Ovary (tissue), 9 donors: Measurements from ENCODE around the gene RUNX1. TPM values are rescaled to one million over a fixed set of nuclear protein-coding genes. Genes with fewer than 3 reads are reported as not detected.

Experiments used
- DNase-seq, 5 donors: peaks; one replicate each; pipeline ENCODE4 v3.0.0-alpha.2; 2019 to 2020
- H3K27ac ChIP-seq, 2 donors: fragments of 200-600 bp; one replicate each; pipeline versions ENCODE4 v1.5.1 to v1.8.0; 2019 to 2022
- H3K27me3 ChIP-seq: fragments of 200-600 bp; one replicate; pipeline ENCODE4 v1.8.0; 2022
- H3K36me3 ChIP-seq: fragments of 200-600 bp; sonication (generic); one replicate; pipeline ENCODE4 v1.5.1; 2019
- H3K4me1 ChIP-seq: one replicate; pipeline ENCODE4 v1.8.1; 2013; ENCODE audit warnings: mild to moderate bottlenecking, moderate library complexity; ENCODE audit not compliant: insufficient read depth
- H3K4me3 ChIP-seq: fragments of 200-600 bp; sonication (generic); one replicate; pipeline ENCODE4 v1.5.1; 2017
- H3K9me3 ChIP-seq, 2 donors: fragments of 200-600 bp in 1 of 2; sonication (generic) in 1 of 2; one replicate each; pipeline versions ENCODE4 v1.5.1 to v1.8.1; 2013 to 2019; ENCODE audit warnings: mild to moderate bottlenecking in 1 of 2, moderate library complexity in 1 of 2
- CTCF ChIP-seq, 3 donors: fragments of 450-650 bp in 2 of 3; fragments of 200-600 bp in 1 of 3; IDR thresholded peaks; one replicate each; pipeline versions ENCODE4 v1.5.1 to v1.8.0; 2016 to 2022; ENCODE audit warnings: antibody characterized with exemption in 3 of 3, mild to moderate bottlenecking in 1 of 3
- EP300 ChIP-seq: sonication (generic); formaldehyde crosslinking; IDR thresholded peaks from one replicate; pipeline ENCODE4 v1.6.1; 2017; ENCODE audit warnings: antibody characterized with exemption
- POLR2A ChIP-seq: fragments of 450-650 bp; IDR thresholded peaks from one replicate; pipeline ENCODE4 v1.6.1; 2017; ENCODE audit warnings: antibody characterized with exemption, mild to moderate bottlenecking, moderate library complexity
- WGBS, 3 donors: extraction: QIAGEN DNeasy Blood & Tissue Kit in 1 of 3; methylation state at CpG; one replicate each; pipeline versions ENCODE4 v1.1.5 to v1.1.7; 2013 to 2017; 5-methylcytosine and 5-hydroxymethylcytosine counted together
- intact Hi-C, 4 donors: fragments of 100-400 bp; cut with DNase I; formaldehyde crosslinking; loops; one replicate each; pipeline versions ENCODE4 v1.11.0 to v1.15.1; 2022 to 2023
- polyA plus RNA-seq, 2 donors: library from polyadenylated mRNA; stranded (reverse); fragments of 200-250 nt in 1 of 2; fragments of 350-450 nt in 1 of 2; fragmentation: Illumina TruSeq in 1 of 2; extraction: RNeasy Lipid Tissue Mini Kit (QIAGEN cat#74804) in 1 of 2; gene quantifications; one replicate each; pipeline ENCODE4 v1.2.3, GENCODE V29; 2013 to 2014
- total RNA-seq, 7 donors: library from RNA; depleted of rRNA in 2 of 7; stranded (reverse); fragments of >200 nt in 2 of 7; fragmentation: NEBNext Ultra II Directional in 3 of 7; extraction: Animal tissue kit (Norgen Biotek cat#: 25700) in 3 of 7; gene quantifications; one replicate each; pipeline versions ENCODE4 v1.1.0 to v1.2.4, GENCODE V29; 2016 to 2023
- donor health status: DM: no; HTN: no; CAD: no; lungs with moderate emphysema.
- donor health status: DM: no; HTN: no; CAD: no.
- donor health status: Bipolar disorder and iron deficiency.
- donor health status: DM: yes; HTN: yes; CAD: no.
- donor health status: DM: no; HTN: no; CAD: no.
- donor health status: DM: yes; HTN: yes; CAD: no.

RUNX1 gene
- total and polyA plus RNA-seq, 9 donors = 6.0 to 27.4 (median 17.8) TPM

- Histone ChIP-seq H3K27ac (no peak overlapping the region), H3K4me3 (no peak overlapping the region), H3K9me3 (no peaks in the 10 kb centered on the region), H3K36me3 (no peaks in the 10 kb centered on the region), H3K4me1 (no peaks in the 10 kb centered on the region), H3K27me3 (no peaks in the 10 kb centered on the region)
- no peak for DNase-seq
- 24 to 41% (median 26%) methylated on average over 3 of the region's 3 CpGs for WGBS, 3 donors
- TF ChIP-seq POLR2A (no peak), CTCF (IDR thresholded peaks at IDR 0.05) (no peak), EP300 (no peak)
- intact Hi-C loops = no loop called here
Measured at GRCh38 chr21:35084869-35085268, 35.8 kb upstream of the RUNX1 start.

GRCh38 chr21:35083246-35083645, 34.1 kb upstream of the RUNX1 start:
- TF ChIP-seq CTCF (IDR thresholded peaks at IDR 0.05) (no peak), POLR2A (no peak), EP300 (no peak)
- no peak overlapping the region for H3K4me3 ChIP-seq
- intact Hi-C loops = no loop called here
- H3K9me3 ChIP-seq = no peaks in the 10 kb centered on the region
- DNase-seq = no peak
- H3K27ac ChIP-seq = no peak overlapping the region
- H3K4me1 ChIP-seq = no peaks in the 10 kb centered on the region
- H3K27me3 ChIP-seq = no peaks in the 10 kb centered on the region
- 72 to 92% (median 75%) methylated on average over 3 of the region's 3 CpGs for WGBS, 3 donors
- no peaks in the 10 kb centered on the region for H3K36me3 ChIP-seq

GRCh38 chr21:35081861-35082260, 32.8 kb upstream of the RUNX1 start:
- no peak for DNase-seq
- Histone ChIP-seq H3K9me3 (no peaks in the 10 kb centered on the region), H3K4me1 (no peaks in the 10 kb centered on the region), H3K27ac (no peak overlapping the region), H3K36me3 (no peaks in the 10 kb centered on the region), H3K4me3 (no peak overlapping the region), H3K27me3 (no peaks in the 10 kb centered on the region)
- WGBS, 3 donors = 81 to 93% (median 83%) methylated on average over 2 of the region's 2 CpGs
- intact Hi-C loops = no loop called here
- TF ChIP-seq POLR2A = no peak
- no peak for TF ChIP-seq EP300
- no peak for TF ChIP-seq CTCF (IDR thresholded peaks at IDR 0.05)

GRCh38 chr21:35079181-35079580, 30.1 kb upstream of the RUNX1 start:
- intact Hi-C loops = no loop called here
- WGBS, 3 donors = 94 to 95% (median 94%) methylated on average over 3 of the region's 3 CpGs
- Histone ChIP-seq H3K36me3 (no peaks in the 10 kb centered on the region), H3K27ac (no peak overlapping the region), H3K27me3 (no peaks in the 10 kb centered on the region), H3K4me1 (no peaks in the 10 kb centered on the region), H3K9me3 (no peaks in the 10 kb centered on the region), H3K4me3 (no peak overlapping the region)
- DNase-seq = no peak
- TF ChIP-seq POLR2A (no peak), CTCF (IDR thresholded peaks at IDR 0.05) (no peak), EP300 (no peak)

DNA sequence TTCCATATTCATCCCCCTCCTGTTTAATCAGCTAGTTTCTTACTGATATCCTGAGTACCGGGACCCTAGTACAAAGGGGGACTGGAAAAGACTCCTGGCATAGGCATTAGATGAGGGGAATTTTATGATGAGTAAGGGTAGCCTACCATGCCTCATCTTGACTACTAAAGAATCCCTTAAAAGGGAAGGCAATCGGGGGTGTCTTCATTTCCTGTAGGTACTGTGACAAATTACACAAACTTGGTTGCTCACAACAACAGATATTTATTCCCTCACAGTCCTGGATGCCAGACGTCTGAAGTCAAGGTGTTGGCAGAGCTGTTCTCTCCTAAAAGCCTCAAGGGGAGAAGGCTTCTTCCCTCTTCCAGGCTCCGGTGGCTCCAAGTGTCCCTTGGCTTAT, 28.9 kb upstream of the RUNX1 start:
- intact Hi-C loops = no loop called here
- no peak for DNase-seq
- WGBS, 3 donors = 87 to 93% (median 89%) methylated on average over 4 of the region's 4 CpGs
- no peak for TF ChIP-seq CTCF (IDR thresholded peaks at IDR 0.05)
- TF ChIP-seq POLR2A = no peak
- TF ChIP-seq EP300 = no peak
- Histone ChIP-seq H3K4me3 (no peak overlapping the region), H3K36me3 (no peaks in the 10 kb centered on the region), H3K9me3 (no peaks in the 10 kb centered on the region), H3K4me1 (peaks cover 3% of the 10 kb centered on the region), H3K27me3 (no peaks in the 10 kb centered on the region), H3K27ac (no peak overlapping the region)
